ENCODE data around the gene PRKAR1B. TPM values are rescaled to one million over a fixed set of nuclear protein-coding genes. Genes with fewer than 3 reads are reported as not detected.

The PRKAR1B gene
- total and polyA plus RNA-seq, 2 donors (not counting 1 experiment from before 2014, with no cell fraction given): 4.5 to 8.6 TPM

- Histone ChIP-seq H3K9me3 (ENCODE audit: control extremely low read depth in 1 of 3, control insufficient read depth in 2 of 3, insufficient read depth in 1 of 3, low read length in 2 of 3) (peaks cover 0 to 26% (median 6%) of the 10 kb centered on the region in 3 donors), H4K20me1 (ENCODE audit: control insufficient read depth, insufficient read depth, low read length, poor library complexity, severe bottlenecking) (no peaks in the 10 kb centered on the region), H3K4me3 (ENCODE audit: control extremely low read depth in 1 of 5, extremely low read depth in 1 of 5, insufficient read depth in 1 of 5, low read depth in 2 of 5, low read length in 4 of 5) (no peak overlapping the region), H3K36me3 (replicated peaks in 1 of 2; ENCODE audit: control extremely low read depth in 1 of 2, control insufficient read depth in 1 of 2, extremely low read depth in 1 of 2, insufficient read depth in 2 of 2, low read length in 1 of 2) (no peaks in the 10 kb centered on the region), H3K4me1 (ENCODE audit: control insufficient read depth in 2 of 2, insufficient read depth in 2 of 2, low read length in 2 of 2) (no peaks in the 10 kb centered on the region), H3K79me2 (ENCODE audit: control insufficient read depth, insufficient read depth, low read length) (no peaks in the 10 kb centered on the region), H3K27ac (ENCODE audit: low read length in 2 of 2) (no peak overlapping the region), H3K4me2 (replicated peaks; ENCODE audit: low read depth, low read length, poor library complexity, severe bottlenecking) (no peak overlapping the region), H2AFZ (ENCODE audit: insufficient read depth, low read depth, low read length, poor library complexity, severe bottlenecking) (no peak overlapping the region), H3K27me3 (replicated peaks in 1 of 4; ENCODE audit: control extremely low read depth in 1 of 4, control insufficient read depth in 3 of 4, insufficient read depth in 4 of 4, low read length in 3 of 4) (no peaks in the 10 kb centered on the region), H3K9ac (ENCODE audit: low read length) (no peak overlapping the region)
- CTCF ChIA-PET: no interaction called here
- no peak overlapping the region for H3K4me3 Mint-ChIP-seq
- no peak overlapping the region for H3K27ac Mint-ChIP-seq
- H3K9me3 Mint-ChIP-seq (ENCODE audit: insufficient read depth): no peaks in the 10 kb centered on the region
- no peak for DNase-seq
- ATAC-seq (ENCODE audit: low read depth): no peak
- 88% methylated on average over 5 of the region's 5 CpGs for whole genome bisulfite sequencing (ENCODE audit: insufficient coverage)
- no peaks in the 10 kb centered on the region for H3K27me3 Mint-ChIP-seq
- POLR2A ChIA-PET: no interaction called here
- H3K4me1 Mint-ChIP-seq: no peaks in the 10 kb centered on the region
- intact Hi-C loops (cut with micrococcal nuclease): loop anchor here (10.0 kb wide), 1 partner anchor 306 kb away; no protein-coding TSS in a partner anchor
- TF ChIP-seq CTCF (IDR thresholded peaks at IDR 0.05): no peak
These were observed 96.5 kb downstream of the PRKAR1B start for GRCh38 chr7:630539-630938.

- no peaks in the 10 kb centered on the region for H3K36me3 ChIP-seq (replicated peaks in 1 of 2; ENCODE audit: control extremely low read depth in 1 of 2, control insufficient read depth in 1 of 2, extremely low read depth in 1 of 2, insufficient read depth in 2 of 2, low read length in 1 of 2)
- no peaks in the 10 kb centered on the region for H3K27me3 ChIP-seq (replicated peaks in 1 of 4; ENCODE audit: control extremely low read depth in 1 of 4, control insufficient read depth in 3 of 4, insufficient read depth in 4 of 4, low read length in 3 of 4)
- CTCF ChIA-PET: no interaction called here
- H2AFZ ChIP-seq (ENCODE audit: insufficient read depth, low read depth, low read length, poor library complexity, severe bottlenecking): no peak overlapping the region
- Mint-ChIP-seq H3K4me3 (no peak overlapping the region), H3K4me1 (no peaks in the 10 kb centered on the region), H3K9me3 (ENCODE audit: insufficient read depth) (peaks cover under 1% of the 10 kb centered on the region), H3K27me3 (no peaks in the 10 kb centered on the region), H3K27ac (no peak overlapping the region)
- no peak overlapping the region for H3K4me2 ChIP-seq (replicated peaks; ENCODE audit: low read depth, low read length, poor library complexity, severe bottlenecking)
- H3K4me1 ChIP-seq (ENCODE audit: control insufficient read depth in 2 of 2, insufficient read depth in 2 of 2, low read length in 2 of 2): no peaks in the 10 kb centered on the region
- no peak overlapping the region for H3K27ac ChIP-seq (ENCODE audit: low read length in 2 of 2)
- H3K9me3 ChIP-seq (ENCODE audit: control extremely low read depth in 1 of 3, control insufficient read depth in 2 of 3, insufficient read depth in 1 of 3, low read length in 2 of 3): peaks cover under 1 to 29% (median 9%) of the 10 kb centered on the region in 3 donors
- intact Hi-C loops (cut with micrococcal nuclease): loop anchor here (10.0 kb wide), 1 partner anchor 305 kb away; no protein-coding TSS in a partner anchor
- DNase-seq (no peak), ATAC-seq (ENCODE audit: low read depth) (no peak)
- no peak for TF ChIP-seq EZH2 (IDR thresholded peaks at IDR 0.05; ENCODE audit: borderline replicate concordance, insufficient read depth, low read depth, low read length, poor library complexity, severe bottlenecking)
- TF ChIP-seq CTCF (IDR thresholded peaks at IDR 0.05): no peak
- no peak overlapping the region for H3K9ac ChIP-seq (ENCODE audit: low read length)
- no peaks in the 10 kb centered on the region for H3K79me2 ChIP-seq (ENCODE audit: control insufficient read depth, insufficient read depth, low read length)
- WGBS (ENCODE audit: insufficient coverage): 96% methylated on average over 10 of the region's 12 CpGs
- H3K4me3 ChIP-seq (ENCODE audit: control extremely low read depth in 1 of 5, extremely low read depth in 1 of 5, insufficient read depth in 1 of 5, low read depth in 2 of 5, low read length in 4 of 5): no peak overlapping the region
- H4K20me1 ChIP-seq (ENCODE audit: control insufficient read depth, insufficient read depth, low read length, poor library complexity, severe bottlenecking): no peaks in the 10 kb centered on the region
- POLR2A ChIA-PET: no interaction called here
These were observed 97.0 kb downstream of the PRKAR1B start for GRCh38 chr7:630111-630511.

All from B cell (primary cell).